GM12801 (cell line): ENCODE results near the gene PHACTR1.

ENCODE experiments used
- TF ChIP-seq, protein P1 (sequence below): IDR thresholded peaks from one replicate; pipeline ENCODE4 v1.5.1; 2011; ENCODE audit warnings: control low read depth; ENCODE audit not compliant: insufficient read length; ENCODE audit errors: extremely low read depth

PHACTR1 gene

DNA sequence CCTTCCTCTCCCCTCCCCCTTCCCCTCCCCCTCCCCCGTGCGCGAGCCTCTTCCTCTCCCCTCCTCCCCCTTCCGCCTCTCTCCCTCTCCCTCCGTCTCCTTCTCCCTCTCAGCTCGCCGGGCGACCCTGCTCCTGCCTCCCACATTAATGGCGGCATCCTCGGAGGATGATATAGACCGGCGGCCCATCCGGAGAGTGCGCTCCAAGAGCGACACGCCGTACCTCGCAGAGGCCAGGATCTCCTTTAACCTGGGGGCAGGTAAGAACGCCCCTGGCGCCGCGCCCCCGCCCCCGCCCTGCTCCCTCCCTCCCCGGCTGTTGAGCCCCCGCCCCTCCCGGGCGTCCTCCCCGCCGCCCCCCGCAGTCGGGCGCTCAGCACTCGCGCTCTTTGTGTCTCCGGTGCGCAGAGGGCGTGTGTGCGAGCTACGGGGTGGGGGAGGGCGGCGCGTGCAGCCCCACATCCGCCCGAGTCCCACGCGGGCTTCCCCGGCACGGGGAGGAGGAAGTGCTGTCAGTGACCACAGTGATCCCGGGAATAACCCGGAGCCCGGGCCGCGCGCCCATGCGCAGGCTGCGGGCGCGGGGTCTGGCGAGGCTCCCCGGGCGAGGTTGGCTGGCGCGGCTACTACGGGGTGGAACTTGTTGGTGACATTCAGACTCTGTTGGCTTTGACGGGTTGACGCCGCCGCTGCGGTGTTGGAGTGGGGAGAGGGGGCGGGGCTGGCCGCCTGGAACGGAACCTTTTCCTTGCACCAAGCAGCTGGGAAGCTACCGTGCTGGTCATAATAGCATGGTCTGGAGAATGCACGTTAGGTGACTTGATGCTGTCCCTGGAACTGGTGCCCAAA lies 33.2 kb downstream of the PHACTR1 start:
- TF ChIP-seq, protein P1, sequence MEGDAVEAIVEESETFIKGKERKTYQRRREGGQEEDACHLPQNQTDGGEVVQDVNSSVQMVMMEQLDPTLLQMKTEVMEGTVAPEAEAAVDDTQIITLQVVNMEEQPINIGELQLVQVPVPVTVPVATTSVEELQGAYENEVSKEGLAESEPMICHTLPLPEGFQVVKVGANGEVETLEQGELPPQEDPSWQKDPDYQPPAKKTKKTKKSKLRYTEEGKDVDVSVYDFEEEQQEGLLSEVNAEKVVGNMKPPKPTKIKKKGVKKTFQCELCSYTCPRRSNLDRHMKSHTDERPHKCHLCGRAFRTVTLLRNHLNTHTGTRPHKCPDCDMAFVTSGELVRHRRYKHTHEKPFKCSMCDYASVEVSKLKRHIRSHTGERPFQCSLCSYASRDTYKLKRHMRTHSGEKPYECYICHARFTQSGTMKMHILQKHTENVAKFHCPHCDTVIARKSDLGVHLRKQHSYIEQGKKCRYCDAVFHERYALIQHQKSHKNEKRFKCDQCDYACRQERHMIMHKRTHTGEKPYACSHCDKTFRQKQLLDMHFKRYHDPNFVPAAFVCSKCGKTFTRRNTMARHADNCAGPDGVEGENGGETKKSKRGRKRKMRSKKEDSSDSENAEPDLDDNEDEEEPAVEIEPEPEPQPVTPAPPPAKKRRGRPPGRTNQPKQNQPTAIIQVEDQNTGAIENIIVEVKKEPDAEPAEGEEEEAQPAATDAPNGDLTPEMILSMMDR = no peak

DNA sequence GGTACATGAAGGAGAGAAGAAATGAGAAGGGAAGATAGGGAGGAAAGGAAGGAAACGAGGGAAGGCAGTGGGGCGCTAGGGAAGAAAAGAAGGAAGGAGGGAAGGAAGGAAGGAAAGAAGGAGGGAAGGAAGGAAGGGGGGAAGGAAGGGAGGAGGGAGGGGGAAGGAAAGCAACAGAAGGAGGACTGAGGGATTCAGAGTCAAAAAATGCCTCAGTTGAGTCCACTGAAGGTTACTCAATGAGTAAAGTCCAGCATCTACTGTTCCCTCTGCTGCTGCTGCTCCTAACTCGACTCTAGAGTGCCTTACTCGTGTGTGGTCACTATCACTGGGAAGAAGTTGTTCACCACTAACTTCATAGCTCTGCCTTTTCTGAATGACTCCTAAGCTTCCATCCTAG lies 33.8 kb downstream of the PHACTR1 start:
- TF ChIP-seq, protein P1 = no peak

DNA sequence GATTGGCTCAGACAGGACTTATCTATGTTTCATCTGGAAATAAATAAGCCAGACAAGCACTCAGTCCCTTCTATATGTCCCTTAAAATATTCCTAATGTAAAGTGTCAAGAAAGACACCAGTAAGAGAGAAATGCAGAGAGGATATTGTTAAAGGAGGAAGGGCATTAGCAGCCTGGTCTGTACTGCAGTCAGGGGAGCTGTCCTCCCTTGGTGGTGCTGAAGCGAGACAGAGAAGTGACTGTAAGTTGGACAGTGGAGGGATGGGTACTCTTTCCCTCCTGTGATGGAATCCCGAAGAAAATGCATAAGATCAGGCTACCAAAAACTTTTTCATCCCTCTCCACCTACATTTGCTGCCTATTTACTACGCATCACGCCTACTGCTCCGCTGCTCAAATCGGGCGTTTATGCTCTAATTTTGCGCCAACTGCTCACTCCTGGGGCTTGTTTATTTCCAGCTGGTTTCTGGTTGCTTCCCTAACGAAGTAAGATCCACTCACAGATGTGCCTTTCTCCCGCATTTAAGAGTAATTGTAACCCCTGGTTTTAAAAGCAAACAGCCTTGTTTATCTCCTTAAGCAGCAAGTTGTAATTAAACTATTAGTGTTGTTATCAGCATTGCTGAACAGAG lies 35.2 kb downstream of the PHACTR1 start:
- TF ChIP-seq, protein P1 = no peak

DNA sequence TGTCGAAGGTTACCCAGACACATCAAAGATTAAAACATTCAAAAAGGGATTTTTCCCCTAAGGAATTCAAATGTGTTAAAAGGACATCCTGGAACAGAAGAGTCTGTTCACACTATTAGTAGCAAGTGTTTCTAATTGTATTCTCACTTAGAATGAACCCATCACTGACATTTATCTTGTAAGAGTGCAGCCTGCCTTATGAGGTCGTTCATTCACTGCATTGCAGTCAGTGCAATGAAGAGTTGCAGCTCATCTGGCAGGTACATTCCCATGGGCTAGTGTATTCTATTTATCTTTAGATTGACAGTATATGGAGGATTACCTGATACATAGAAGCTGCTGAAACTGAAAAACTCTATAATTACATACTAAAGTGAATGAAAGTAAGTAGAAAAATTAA lies 36.5 kb downstream of the PHACTR1 start:
- TF ChIP-seq, protein P1 = no peak

DNA sequence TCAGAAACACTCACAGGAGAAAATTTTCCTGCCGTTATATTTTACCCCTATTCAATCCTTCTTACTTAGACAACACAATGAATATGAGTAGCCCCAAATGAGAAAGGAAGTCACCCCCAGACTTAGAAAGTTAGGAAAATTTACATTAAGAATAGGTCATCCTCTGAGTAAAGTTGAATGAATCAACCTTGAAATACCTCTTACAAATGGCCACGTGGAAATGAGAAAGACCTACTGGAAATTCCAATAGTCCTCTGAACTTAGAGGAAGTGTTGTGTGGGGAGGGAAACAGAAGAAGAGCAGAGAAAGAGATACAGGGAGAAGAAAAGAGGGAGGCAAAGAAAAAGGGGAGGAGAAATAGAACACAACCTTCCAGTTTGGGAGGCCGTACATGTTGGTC lies 43.7 kb downstream of the PHACTR1 start:
- TF ChIP-seq, protein P1 = no peak

GRCh38 chr6:12760911-12761310 lies 44.3 kb downstream of the PHACTR1 start:
- TF ChIP-seq, protein P1 = no peak

- TF ChIP-seq, protein P1 = no peak
These were observed 45.0 kb downstream of the PHACTR1 start for GRCh38 chr6:12761376-12762115.
